ENCODE results near the gene MEGF6. TPM values are rescaled to one million over a fixed set of nuclear protein-coding genes. Genes with fewer than 3 reads are reported as not detected.

Gene MEGF6
- total RNA-seq, 1 donor: 85.4 TPM

DNA sequence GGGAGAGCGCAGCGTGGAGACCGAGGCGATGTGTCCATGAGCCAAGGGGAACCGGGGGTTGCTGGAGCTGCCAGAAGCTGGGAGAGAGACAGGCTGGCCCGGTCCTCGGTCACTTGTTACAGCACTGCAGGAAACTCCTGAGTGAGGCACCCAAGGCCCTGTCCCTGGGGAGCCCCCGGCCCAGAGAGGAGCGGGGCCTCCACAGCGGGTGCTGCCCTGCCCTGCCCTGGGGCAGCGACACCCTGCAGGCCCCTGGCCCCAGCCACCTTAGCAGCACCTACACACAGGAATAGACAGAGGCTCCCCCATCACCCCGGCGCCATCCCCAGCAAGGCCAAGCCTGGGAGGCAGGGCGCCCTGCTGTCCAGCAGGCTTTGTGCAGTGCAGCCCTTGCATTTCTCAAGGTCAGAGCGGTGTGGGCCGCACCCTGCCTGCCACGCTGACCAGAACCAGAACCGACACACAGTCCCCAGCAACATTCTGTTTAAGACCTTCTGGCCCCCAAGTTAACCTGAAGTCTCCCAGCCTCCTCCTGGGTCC, 6.6 kb upstream of the MEGF6 start:
- peak; percentile 51 for DNase-seq (ENCODE audit: insufficient read length, low spot score, missing footprints)
- Histone ChIP-seq H2AFZ (ENCODE audit: low read length) (no peak overlapping the region), H3K4me2 (ENCODE audit: insufficient read depth, low read length) (no peak overlapping the region), H4K20me1 (ENCODE audit: insufficient read depth, low read length) (peaks cover 4% of the 10 kb centered on the region), H3K9me3 (ENCODE audit: low read depth, low read length) (no peaks in the 10 kb centered on the region), H3K36me3 (ENCODE audit: insufficient read depth, low read length) (peaks cover 2% of the 10 kb centered on the region), H3K27ac (ENCODE audit: low read depth, low read length) (no peak overlapping the region), H3K27me3 (ENCODE audit: insufficient read depth, low read length) (peaks cover 3% of the 10 kb centered on the region), H3K79me2 (ENCODE audit: insufficient read depth, low read length) (peaks cover 4% of the 10 kb centered on the region), H3K4me1 (ENCODE audit: insufficient read depth, low read length) (peaks cover 9% of the 10 kb centered on the region), H3K4me3 (ENCODE audit: insufficient read depth, low read length) (no peak overlapping the region)
- TF ChIP-seq, protein P1, sequence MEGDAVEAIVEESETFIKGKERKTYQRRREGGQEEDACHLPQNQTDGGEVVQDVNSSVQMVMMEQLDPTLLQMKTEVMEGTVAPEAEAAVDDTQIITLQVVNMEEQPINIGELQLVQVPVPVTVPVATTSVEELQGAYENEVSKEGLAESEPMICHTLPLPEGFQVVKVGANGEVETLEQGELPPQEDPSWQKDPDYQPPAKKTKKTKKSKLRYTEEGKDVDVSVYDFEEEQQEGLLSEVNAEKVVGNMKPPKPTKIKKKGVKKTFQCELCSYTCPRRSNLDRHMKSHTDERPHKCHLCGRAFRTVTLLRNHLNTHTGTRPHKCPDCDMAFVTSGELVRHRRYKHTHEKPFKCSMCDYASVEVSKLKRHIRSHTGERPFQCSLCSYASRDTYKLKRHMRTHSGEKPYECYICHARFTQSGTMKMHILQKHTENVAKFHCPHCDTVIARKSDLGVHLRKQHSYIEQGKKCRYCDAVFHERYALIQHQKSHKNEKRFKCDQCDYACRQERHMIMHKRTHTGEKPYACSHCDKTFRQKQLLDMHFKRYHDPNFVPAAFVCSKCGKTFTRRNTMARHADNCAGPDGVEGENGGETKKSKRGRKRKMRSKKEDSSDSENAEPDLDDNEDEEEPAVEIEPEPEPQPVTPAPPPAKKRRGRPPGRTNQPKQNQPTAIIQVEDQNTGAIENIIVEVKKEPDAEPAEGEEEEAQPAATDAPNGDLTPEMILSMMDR (IDR thresholded peaks at IDR 0.05; ENCODE audit: extremely low read depth, low read depth, low read length): no peak

DNA sequence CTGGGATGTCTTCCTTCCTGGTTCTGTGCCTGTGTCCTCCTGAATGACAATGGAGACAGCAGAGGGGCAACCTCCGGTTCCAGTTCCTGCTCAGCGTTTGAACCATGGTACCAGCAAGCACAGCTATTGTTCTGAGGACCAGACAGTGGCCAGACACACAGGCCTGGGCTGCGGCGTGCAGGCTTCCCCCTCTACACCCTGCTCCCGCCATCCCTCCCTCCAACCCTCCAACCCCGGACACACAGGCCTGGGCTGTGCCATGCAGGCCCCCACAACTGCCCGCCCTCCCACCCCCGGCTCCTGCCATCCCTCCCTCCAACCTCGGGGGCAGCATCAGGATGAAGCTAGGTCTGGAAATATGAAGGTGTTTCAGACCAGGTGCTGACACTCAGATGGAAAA, 5.6 kb upstream of the MEGF6 start:
- DNase-seq (ENCODE audit: insufficient read length, low spot score, missing footprints): no peak
- Histone ChIP-seq H2AFZ (ENCODE audit: low read length) (no peak overlapping the region), H3K9me3 (ENCODE audit: low read depth, low read length) (no peaks in the 10 kb centered on the region), H3K4me2 (ENCODE audit: insufficient read depth, low read length) (no peak overlapping the region), H4K20me1 (ENCODE audit: insufficient read depth, low read length) (no peaks in the 10 kb centered on the region), H3K27me3 (ENCODE audit: insufficient read depth, low read length) (peaks cover 12% of the 10 kb centered on the region), H3K4me1 (ENCODE audit: insufficient read depth, low read length) (peaks cover 9% of the 10 kb centered on the region), H3K27ac (ENCODE audit: low read depth, low read length) (no peak overlapping the region), H3K79me2 (ENCODE audit: insufficient read depth, low read length) (no peaks in the 10 kb centered on the region), H3K4me3 (ENCODE audit: insufficient read depth, low read length) (no peak overlapping the region), H3K36me3 (ENCODE audit: insufficient read depth, low read length) (no peaks in the 10 kb centered on the region)
- TF ChIP-seq, protein P1 (IDR thresholded peaks at IDR 0.05; ENCODE audit: extremely low read depth, low read depth, low read length): no peak

DNA sequence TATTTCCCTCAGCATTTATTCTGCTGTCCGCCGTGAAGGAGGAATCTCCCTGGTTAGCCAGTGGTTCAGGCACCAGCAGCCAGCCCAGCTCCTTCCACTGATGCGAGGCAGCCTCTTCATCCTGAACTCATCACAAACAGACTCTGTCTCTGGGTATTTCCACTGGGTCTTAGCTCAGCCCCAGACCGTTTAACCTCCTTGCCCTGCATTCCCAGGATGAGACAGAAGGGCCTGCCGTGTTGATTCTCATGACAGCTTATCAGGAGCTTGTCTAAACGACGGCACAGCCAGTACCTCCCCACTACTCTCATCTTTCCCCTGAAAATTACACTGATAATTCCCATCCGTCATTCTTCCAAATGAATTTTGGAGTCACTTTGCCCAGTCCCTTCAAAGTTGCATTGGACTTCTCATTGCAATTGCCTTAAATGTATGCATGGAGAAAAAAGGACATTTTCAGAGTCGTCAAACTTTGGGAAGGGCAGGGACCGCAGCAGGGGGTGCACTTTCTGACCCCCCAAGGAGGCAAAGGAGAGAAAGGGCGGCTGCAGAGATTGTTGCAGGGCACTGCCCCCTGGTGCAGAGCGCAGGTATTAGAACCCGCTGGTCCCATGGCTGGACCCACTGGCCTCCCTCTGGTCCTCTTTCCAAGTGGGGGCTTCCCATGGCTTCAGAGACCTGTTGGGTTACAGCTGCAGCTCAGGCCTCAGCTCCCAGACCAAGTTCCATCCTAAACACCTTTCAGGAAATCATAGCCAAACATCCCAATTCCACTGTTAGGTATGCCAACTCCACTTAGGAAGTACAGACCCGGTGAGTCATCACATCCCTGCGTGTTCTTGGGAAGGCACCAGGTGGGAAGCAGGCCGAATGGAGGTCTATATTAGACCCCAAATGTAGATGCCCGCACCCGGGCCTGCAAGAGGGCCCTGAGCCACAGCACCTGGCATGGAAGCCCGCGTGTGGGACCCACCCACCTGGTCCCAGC, 3.7 kb upstream of the MEGF6 start:
- DNase-seq (ENCODE audit: insufficient read length, low spot score, missing footprints): peak; percentile 95
- H2AFZ ChIP-seq (ENCODE audit: low read length): no peak overlapping the region
- H3K79me2 ChIP-seq (ENCODE audit: insufficient read depth, low read length): no peaks in the 10 kb centered on the region
- H3K9me3 ChIP-seq (ENCODE audit: low read depth, low read length): no peaks in the 10 kb centered on the region
- H3K4me1 ChIP-seq (ENCODE audit: insufficient read depth, low read length): peaks cover 9% of the 10 kb centered on the region
- H3K27me3 ChIP-seq (ENCODE audit: insufficient read depth, low read length): peaks cover 23% of the 10 kb centered on the region
- H3K27ac ChIP-seq (ENCODE audit: low read depth, low read length): no peak overlapping the region
- TF ChIP-seq, protein P1 (IDR thresholded peaks at IDR 0.05; ENCODE audit: extremely low read depth, low read depth, low read length): peak; percentile 78
- no peaks in the 10 kb centered on the region for H3K36me3 ChIP-seq (ENCODE audit: insufficient read depth, low read length)
- H4K20me1 ChIP-seq (ENCODE audit: insufficient read depth, low read length): no peaks in the 10 kb centered on the region
- no peak overlapping the region for H3K4me3 ChIP-seq (ENCODE audit: insufficient read depth, low read length)
- no peak overlapping the region for H3K4me2 ChIP-seq (ENCODE audit: insufficient read depth, low read length)

DNA sequence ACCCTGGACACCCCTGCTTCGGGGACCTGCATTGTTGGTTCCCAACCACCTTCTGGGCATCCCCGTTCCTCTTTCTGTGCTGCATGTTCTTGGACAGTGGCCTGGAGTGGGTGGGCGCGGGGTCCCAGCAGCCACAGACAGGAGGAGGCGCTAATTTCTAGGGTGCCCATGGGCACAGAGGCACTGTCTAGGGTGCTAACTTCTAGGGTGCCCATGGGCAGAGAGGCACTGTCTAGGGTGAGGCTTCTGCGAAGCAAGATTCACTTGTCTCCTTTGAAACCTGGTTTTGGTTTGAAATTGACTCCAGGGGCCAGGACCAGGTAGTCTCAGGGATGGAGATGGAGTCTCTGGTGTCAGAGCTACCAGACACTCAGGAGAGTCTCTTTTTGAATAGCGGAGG, 815 bp upstream of the MEGF6 start:
- H3K9me3 ChIP-seq (ENCODE audit: low read depth, low read length): no peaks in the 10 kb centered on the region
- TF ChIP-seq, protein P1 (IDR thresholded peaks at IDR 0.05; ENCODE audit: extremely low read depth, low read depth, low read length): no peak
- no peaks in the 10 kb centered on the region for H3K79me2 ChIP-seq (ENCODE audit: insufficient read depth, low read length)
- peak; percentile 64 for DNase-seq (ENCODE audit: insufficient read length, low spot score, missing footprints)
- H3K4me3 ChIP-seq (ENCODE audit: insufficient read depth, low read length): no peak overlapping the region
- no peak overlapping the region for H3K27ac ChIP-seq (ENCODE audit: low read depth, low read length)
- H3K27me3 ChIP-seq (ENCODE audit: insufficient read depth, low read length): peaks cover 33% of the 10 kb centered on the region
- H3K36me3 ChIP-seq (ENCODE audit: insufficient read depth, low read length): no peaks in the 10 kb centered on the region
- no peak overlapping the region for H3K4me2 ChIP-seq (ENCODE audit: insufficient read depth, low read length)
- no peak overlapping the region for H2AFZ ChIP-seq (ENCODE audit: low read length)
- no peaks in the 10 kb centered on the region for H4K20me1 ChIP-seq (ENCODE audit: insufficient read depth, low read length)
- H3K4me1 ChIP-seq (ENCODE audit: insufficient read depth, low read length): peaks cover 6% of the 10 kb centered on the region
